HepG2 (cell line): ENCODE data around the gene CEMP1. TPM values are rescaled to one million over a fixed set of nuclear protein-coding genes. Genes with fewer than 3 reads are reported as not detected.
"Not testable (repeated sequence)": the region's sequence is repeated elsewhere in the genome, so short reads cannot be mapped to it uniquely, and the experiment has no call there.

Experiments used
- ATAC-seq: fragments of 200-7000 bp; cut with Tn5 transposase; 3 replicates; pipeline ENCODE4 v1.9.1; 2020; ENCODE audit warnings: mild to moderate bottlenecking, moderate library complexity
- BruUV-seq: library from RNA; stranded (reverse); fragments of 400-500 nt; replicated peaks from 2 replicates; lab custom pipeline; 2021; lab: Mats Ljungman, UMichigan
- CTCF ChIA-PET: fragments of 300-600 bp; formaldehyde crosslinking; extraction: SDS; loops from one replicate; lab custom pipeline; 2021; ENCODE audit warnings: low total read pairs, inconsistent platforms, low intra/inter-chr PET ratio; lab: Yijun Ruan, JAX
- POLR2A ChIA-PET: fragments of 350-600 bp; sonication (Branson Sonifier 250); formaldehyde crosslinking; loops from one replicate; lab custom pipeline; 2020; ENCODE audit warnings: antibody characterized with exemption, inconsistent platforms; lab: Yijun Ruan, JAX
- DNase-seq: peaks from one replicate; pipeline ENCODE4 v3.0.0-alpha.2; 2015; ENCODE audit warnings: low spot score
- FAIRE-seq: peaks from 3 replicates; lab custom pipeline; 2011; peaks lifted over from hg19 to GRCh38; lab: Jason Lieb, UNC
- H2AFZ ChIP-seq: one replicate; pipeline ENCODE4 v1.6.1; 2011; ENCODE audit warnings: low read length, inconsistent platforms
- H3K27ac ChIP-seq: fragments of 300-600 bp; 3 replicates; pipeline ENCODE4 v1.8.0; 2011; ENCODE audit warnings: mixed run types, mild to moderate bottlenecking, mixed read lengths, low read length, inconsistent platforms; ENCODE audit not compliant: insufficient read depth; ENCODE audit errors: extremely low read length
- H3K27me3 ChIP-seq, 2 experiments: fragments of 200-600 bp in 1 of 2; 2 replicates in 1 of 2; 3 replicates in 1 of 2; pipeline versions ENCODE4 v1.6.0 to v1.8.0; 2011; ENCODE audit warnings: low read length in 2 of 2, mild to moderate bottlenecking in 2 of 2, moderate library complexity in 2 of 2, inconsistent platforms in 1 of 2; ENCODE audit not compliant: insufficient read depth in 2 of 2, control insufficient read depth in 1 of 2
- H3K36me3 ChIP-seq, 2 experiments: fragments of 200-600 bp in 1 of 2; replicated peaks in 1 of 2; 2 replicates in 1 of 2; 3 replicates in 1 of 2; pipeline versions ENCODE4 v1.5.1 to v1.8.0; 2011; ENCODE audit warnings: low read length in 2 of 2, inconsistent platforms in 1 of 2; ENCODE audit not compliant: insufficient read depth in 2 of 2, control insufficient read depth in 1 of 2
- H3K4me1 ChIP-seq: 2 replicates; pipeline ENCODE4 v1.5.1; 2012; ENCODE audit warnings: low read length, inconsistent platforms; ENCODE audit not compliant: insufficient read depth
- H3K4me2 ChIP-seq: 2 replicates; pipeline ENCODE4 v1.6.0; 2011; ENCODE audit warnings: low read depth, low read length, inconsistent platforms
- H3K4me3 ChIP-seq, 3 experiments: fragments of 200-600 bp in 1 of 3; sonication (generic), shearing (Covaris generic) in 1 of 3; replicated peaks in 1 of 3; 2 replicates each; pipeline ENCODE4 v1.5.1; 2011 to 2016; ENCODE audit warnings: low read length in 3 of 3, inconsistent platforms in 2 of 3, low read depth in 2 of 3, mild to moderate bottlenecking in 2 of 3, control low read depth in 1 of 3, mixed read lengths in 1 of 3; ENCODE audit not compliant: insufficient read depth in 1 of 3
- H3K79me2 ChIP-seq: one replicate; pipeline ENCODE4 v1.6.1; 2011; ENCODE audit warnings: low read length, inconsistent platforms; ENCODE audit not compliant: insufficient read depth
- H3K9ac ChIP-seq: 2 replicates; pipeline ENCODE4 v1.6.0; 2011; ENCODE audit warnings: mild to moderate bottlenecking, low read depth, low read length, inconsistent platforms; ENCODE audit not compliant: insufficient read depth
- H3K9me3 ChIP-seq: 2 replicates; pipeline ENCODE4 v1.5.1; 2012; ENCODE audit warnings: mild to moderate bottlenecking, low read length
- H4K20me1 ChIP-seq: 2 replicates; pipeline ENCODE4 v1.6.0; 2011; ENCODE audit warnings: inconsistent platforms, mild to moderate bottlenecking, low read length, moderate library complexity; ENCODE audit not compliant: insufficient read depth
- KDM1A ChIP-seq: IDR thresholded peaks from 2 replicates; pipeline ENCODE4 v1.6.1; 2016; ENCODE audit warnings: missing compliant biosample characterization
- POLR2A ChIP-seq, 2 experiments: IDR thresholded peaks; 2 replicates each; pipeline ENCODE4 v1.6.1; 2011; ENCODE audit warnings: low read depth in 2 of 2, low read length in 2 of 2, mild to moderate bottlenecking in 1 of 2, moderate library complexity in 1 of 2; ENCODE audit not compliant: insufficient read depth in 1 of 2
- ZFAT ChIP-seq: sonication (generic); formaldehyde crosslinking; conservative IDR thresholded peaks from 2 replicates; pipeline ENCODE4 v1.8.1; 2023; ENCODE audit warnings: missing genetic modification reagents, inconsistent platforms
- ZMYM3 ChIP-seq: sonication (generic); formaldehyde crosslinking; IDR thresholded peaks from 2 replicates; pipeline ENCODE4 v1.5.1; 2020; ENCODE audit warnings: mild to moderate bottlenecking, missing genetic modification reagents
- ZNF121 ChIP-seq: sonication (generic); formaldehyde crosslinking; IDR thresholded peaks from 2 replicates; pipeline ENCODE4 v1.5.0; 2020; ENCODE audit warnings: mild to moderate bottlenecking, missing genetic modification reagents
- ZNF629 ChIP-seq: sonication (generic); formaldehyde crosslinking; conservative IDR thresholded peaks from 2 replicates; pipeline ENCODE4 v1.5.0; 2020; ENCODE audit warnings: missing genetic modification reagents
- WGBS: methylation state at CpG from one replicate; pipeline ENCODE4 v1.1.6; 2017; ENCODE audit warnings: low lambda C conversion rate; 5-methylcytosine and 5-hydroxymethylcytosine counted together
- in situ Hi-C: cut with HindIII; loops from 2 replicates; pipeline ENCODE4 v1.10.0; 2017; ENCODE audit warnings: low pct_unique_long_range_greater_than_20kb; ENCODE audit not compliant: extremely low pct_ligation_motif_present
- intact Hi-C: fragments of 100-400 bp; cut with micrococcal nuclease; formaldehyde crosslinking; loops from one replicate; pipeline ENCODE4 v1.10.0; 2022; ENCODE audit not compliant: unreplicated experiment
- polyA plus RNA-seq, 8 experiments: library from polyadenylated mRNA; depleted of rRNA in 3 of 8; stranded (reverse) in 7 of 8; unstranded in 1 of 8; fragments of >200 nt; fragmentation: Illumina TruSeq in 4 of 8; extraction: Trizol in 4 of 8; gene quantifications; 2 replicates each; pipeline versions ENCODE4 v1.2.1 to v1.2.3, GENCODE V29; 2011 to 2016; ENCODE audit warnings: low read depth in 4 of 8, missing spikeins in 1 of 8, mixed read lengths in 1 of 8; ENCODE audit not compliant: insufficient read depth in 1 of 8
- total RNA-seq, 5 experiments: library from RNA; depleted of rRNA; stranded (reverse); fragments of >200 nt; fragmentation: Illumina TruSeq; extraction: Trizol; gene quantifications; 2 replicates each; pipeline ENCODE4 v1.2.3, GENCODE V29; 2016; ENCODE audit warnings: low read depth in 1 of 5
- TF ChIP-seq, protein P1 (sequence below): sonication (generic); formaldehyde crosslinking; IDR thresholded peaks from 2 replicates; pipeline ENCODE4 v1.8.1; 2023; ENCODE audit warnings: missing genetic modification reagents, inconsistent platforms, borderline replicate concordance

CEMP1 gene
- total and polyA plus RNA-seq, 2 of the 13 experiments (the other 11 are each of a cell fraction or from before 2014, with no cell fraction given), result not detected

DNA sequence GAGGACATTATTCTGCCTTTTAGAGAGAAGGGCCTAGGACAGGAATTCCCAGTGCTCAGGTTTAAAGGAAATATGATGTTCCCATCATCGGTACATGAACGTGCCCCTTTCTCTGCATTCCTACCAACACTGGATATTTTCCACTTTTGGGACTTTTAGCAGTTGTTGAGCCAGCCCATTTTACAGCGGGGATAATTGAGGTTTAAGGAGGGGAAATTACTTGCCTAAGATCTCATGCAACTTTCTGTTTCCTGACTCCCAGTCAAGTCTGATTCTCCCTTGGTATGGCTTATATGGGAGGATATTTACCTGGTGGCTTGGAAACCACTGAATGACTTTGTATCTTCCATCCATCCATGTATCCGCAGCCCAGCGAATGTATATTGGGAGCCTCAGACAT, 3.1 kb upstream of the CEMP1 start:
- DNase-seq, H2AFZ ChIP-seq, H3K4me3 ChIP-seq, in situ Hi-C loops, H3K36me3 ChIP-seq, H3K79me2 ChIP-seq, H3K27me3 ChIP-seq, FAIRE-seq, H4K20me1 ChIP-seq, H3K9ac ChIP-seq, H3K9me3 ChIP-seq, intact Hi-C loops, ATAC-seq, BruUV-seq, CTCF ChIA-PET: not testable (repeated sequence)
- Histone ChIP-seq H3K27ac (peak overlapping the region; percentile 46), H3K4me1 (peaks cover 58% of the 10 kb centered on the region), H3K4me2 (peak overlapping the region; percentile 68; the same call in 1 of the 2 replicates)
- POLR2A ChIA-PET, result interaction anchor here (1.0 to 2.2 kb wide), 2 partner anchors 20 to 60 kb away, joined by 4 to 10 read pairs; partner anchors contain the start of genes ATP6V0C and TBC1D24
- WGBS, result 34% methylated on average over 5 of the region's 5 CpGs
- TF ChIP-seq ZNF629 (CRISPR knock-in tag), result peak; percentile 95
- TF ChIP-seq POLR2A (IDR thresholded peaks at IDR 0.05; ENCODE audit: insufficient read depth in 1 of 2, low read depth in 2 of 2, low read length in 2 of 2), result 0 out of 4 replicates have a peak, but pooled peaks of 1 of the 2 experiments have one; percentile 24
- TF ChIP-seq KDM1A (CRISPR knock-in tag), result peak; percentile 32; the same call in 1 of the 2 replicates
- TF ChIP-seq ZMYM3 (CRISPR knock-in tag), result peak; percentile 52; the same call in 1 of the 2 replicates

DNA sequence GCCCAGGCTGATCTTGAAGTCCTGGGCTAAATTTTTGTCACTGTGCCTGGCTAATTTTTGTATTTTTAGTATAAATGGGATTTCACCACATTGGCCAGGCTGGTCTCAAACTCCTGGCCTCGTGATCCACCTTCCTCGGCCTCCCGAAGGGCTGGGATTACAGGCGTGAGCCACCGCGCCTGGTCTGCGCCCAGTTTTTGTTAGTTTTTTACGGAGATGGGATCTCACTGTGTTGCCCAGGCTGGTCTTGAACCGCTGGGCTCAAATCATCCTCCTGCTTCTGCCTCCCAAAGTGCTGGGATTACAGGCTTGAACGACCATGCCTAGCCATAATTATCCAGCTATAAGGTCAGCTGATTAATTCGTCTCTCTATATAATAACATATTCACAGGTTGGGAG, 2.7 kb upstream of the CEMP1 start:
- no TSS peak for BruUV-seq
- FAIRE-seq, result no peak
- CTCF ChIA-PET, result no interaction called here

More for the DNA sequence above, 2.7 kb upstream of the CEMP1 start:
- Histone ChIP-seq H3K9me3 (no peaks in the 10 kb centered on the region), H4K20me1 (no peaks in the 10 kb centered on the region), H3K27me3 (no peaks in the 10 kb centered on the region), H3K4me2 (no peak overlapping the region), H3K9ac (no peak overlapping the region), H3K79me2 (peaks cover 5% of the 10 kb centered on the region)
- intact Hi-C loops, result no loop called here
- WGBS, result 91% methylated on average over 11 of the region's 11 CpGs
- POLR2A ChIA-PET, result interaction anchor here (2.2 kb wide), 1 partner anchor 19 kb away, joined by 10 read pairs; the partner anchor contains the start of gene ATP6V0C
- TF ChIP-seq, protein P1, sequence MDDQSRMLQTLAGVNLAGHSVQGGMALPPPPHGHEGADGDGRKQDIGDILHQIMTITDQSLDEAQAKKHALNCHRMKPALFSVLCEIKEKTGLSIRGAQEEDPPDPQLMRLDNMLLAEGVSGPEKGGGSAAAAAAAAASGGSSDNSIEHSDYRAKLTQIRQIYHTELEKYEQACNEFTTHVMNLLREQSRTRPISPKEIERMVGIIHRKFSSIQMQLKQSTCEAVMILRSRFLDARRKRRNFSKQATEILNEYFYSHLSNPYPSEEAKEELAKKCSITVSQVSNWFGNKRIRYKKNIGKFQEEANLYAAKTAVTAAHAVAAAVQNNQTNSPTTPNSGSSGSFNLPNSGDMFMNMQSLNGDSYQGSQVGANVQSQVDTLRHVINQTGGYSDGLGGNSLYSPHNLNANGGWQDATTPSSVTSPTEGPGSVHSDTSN (CRISPR knock-in tag), result no peak
- TF ChIP-seq ZFAT, result no peak
- peak; percentile 76 for TF ChIP-seq ZNF121 (CRISPR knock-in tag)
- TF ChIP-seq, all 625 proteins: peak for 1
- Histone ChIP-seq H3K27ac (no peak overlapping the region), H3K4me3 (no peak overlapping the region), H3K36me3 (peaks cover 2 to 10% of the 10 kb centered on the region in 2 experiments; a peak in 4 of 5 replicates), H2AFZ (no peak overlapping the region), H3K4me1 (peaks cover 53% of the 10 kb centered on the region)
- ATAC-seq (no peak), DNase-seq (no peak)
- in situ Hi-C loops, result no loop called here
